ENCODE results near the gene MTFP1.

DNA sequence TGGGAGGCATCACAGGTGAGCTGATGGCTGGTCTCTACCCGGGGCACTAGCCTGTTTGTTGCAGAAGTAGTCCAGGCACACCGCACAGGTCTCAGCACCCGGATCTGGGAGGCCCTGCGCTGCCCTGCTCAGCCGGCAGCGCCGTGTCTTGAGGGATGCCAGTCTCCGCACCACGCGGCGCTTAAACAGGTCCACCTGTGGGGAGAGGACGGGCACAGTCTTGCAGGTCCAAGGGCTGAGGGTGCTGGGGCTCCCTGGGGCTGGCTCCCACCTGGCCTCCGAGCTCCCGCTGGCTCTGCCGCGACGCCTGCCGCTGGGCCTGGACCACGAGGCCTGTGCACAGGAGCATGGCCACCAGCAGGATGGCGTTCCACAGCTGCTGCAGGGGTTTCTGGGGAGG is 45.6 kb upstream of the MTFP1 start:
- TF ChIP-seq, protein P1, sequence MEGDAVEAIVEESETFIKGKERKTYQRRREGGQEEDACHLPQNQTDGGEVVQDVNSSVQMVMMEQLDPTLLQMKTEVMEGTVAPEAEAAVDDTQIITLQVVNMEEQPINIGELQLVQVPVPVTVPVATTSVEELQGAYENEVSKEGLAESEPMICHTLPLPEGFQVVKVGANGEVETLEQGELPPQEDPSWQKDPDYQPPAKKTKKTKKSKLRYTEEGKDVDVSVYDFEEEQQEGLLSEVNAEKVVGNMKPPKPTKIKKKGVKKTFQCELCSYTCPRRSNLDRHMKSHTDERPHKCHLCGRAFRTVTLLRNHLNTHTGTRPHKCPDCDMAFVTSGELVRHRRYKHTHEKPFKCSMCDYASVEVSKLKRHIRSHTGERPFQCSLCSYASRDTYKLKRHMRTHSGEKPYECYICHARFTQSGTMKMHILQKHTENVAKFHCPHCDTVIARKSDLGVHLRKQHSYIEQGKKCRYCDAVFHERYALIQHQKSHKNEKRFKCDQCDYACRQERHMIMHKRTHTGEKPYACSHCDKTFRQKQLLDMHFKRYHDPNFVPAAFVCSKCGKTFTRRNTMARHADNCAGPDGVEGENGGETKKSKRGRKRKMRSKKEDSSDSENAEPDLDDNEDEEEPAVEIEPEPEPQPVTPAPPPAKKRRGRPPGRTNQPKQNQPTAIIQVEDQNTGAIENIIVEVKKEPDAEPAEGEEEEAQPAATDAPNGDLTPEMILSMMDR (IDR thresholded peaks at IDR 0.05 in 8 of 11, conservative IDR thresholded peaks at IDR 0.05 in 3 of 11), result no peak
- no peak for TF ChIP-seq POLR2A (IDR thresholded peaks at IDR 0.05)

All from spleen (tissue), 7 donors.